ENCODE data around the gene CLCA1. TPM values are rescaled to one million over a fixed set of nuclear protein-coding genes. Genes with fewer than 3 reads are reported as not detected.

CLCA1 gene
- total RNA-seq, 1 experiment from 2014 or later = not detected

DNA sequence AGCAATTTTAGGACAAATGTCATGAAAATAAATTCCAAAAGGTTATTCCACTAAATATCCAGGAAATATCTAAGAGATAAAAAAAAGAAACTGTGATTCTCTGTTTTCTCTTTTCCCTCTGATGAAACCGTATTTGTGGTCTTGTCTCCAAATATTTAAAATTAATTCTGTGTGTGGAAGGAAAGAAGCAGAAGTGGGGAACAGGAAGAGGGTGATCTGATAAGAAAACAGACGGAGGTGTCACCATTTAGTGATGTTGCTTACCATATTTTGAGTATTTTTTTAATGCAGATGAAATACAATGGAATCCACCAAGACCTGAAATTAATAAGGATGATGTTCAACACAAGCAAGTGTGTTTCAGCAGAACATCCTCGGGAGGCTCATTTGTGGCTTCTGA is 29.6 kb downstream of the CLCA1 start:
- Histone ChIP-seq H3K9ac (ENCODE audit: extremely low read depth, insufficient read length, low read length) (no peak overlapping the region), H3K79me1 (ENCODE audit: insufficient read depth, low read depth, low read length, poor library complexity, severe bottlenecking) (no peaks in the 10 kb centered on the region), H2AK5ac (ENCODE audit: insufficient read length, low read length) (no peak overlapping the region), H4K8ac (replicated peaks; ENCODE audit: insufficient read length, low read depth, low read length) (no peak overlapping the region), H3K27ac (ENCODE audit: insufficient read length, low read depth, low read length) (no peak overlapping the region), H2BK120ac (ENCODE audit: low read depth, low read length, poor library complexity, severe bottlenecking) (no peak overlapping the region), H3K4me2 (ENCODE audit: insufficient read depth, insufficient read length, low read length) (no peak overlapping the region), H3K9me3 (ENCODE audit: control insufficient read depth, low read depth, low read length) (no peaks in the 10 kb centered on the region), H3K27me3 (ENCODE audit: insufficient read depth, low read length) (no peaks in the 10 kb centered on the region), H3K4me1 (ENCODE audit: insufficient read depth, low read length) (no peaks in the 10 kb centered on the region; the same call in 1 of the 2 replicates), H3K18ac (ENCODE audit: insufficient read length, low read depth, low read length) (no peak overlapping the region), H3K79me2 (ENCODE audit: insufficient read depth, low read length) (no peaks in the 10 kb centered on the region), H3K4ac (ENCODE audit: low read depth, low read length) (no peak overlapping the region), H2BK12ac (ENCODE audit: insufficient read length, low read depth, low read length) (no peak overlapping the region), H3T11ph (ENCODE audit: low read length) (no peak overlapping the region), H2BK5ac (ENCODE audit: insufficient read length, low read length) (no peak overlapping the region), H4K5ac (ENCODE audit: insufficient read length, low read depth, low read length) (no peak overlapping the region), H2BK20ac (ENCODE audit: low read depth, low read length, poor library complexity, severe bottlenecking) (no peak overlapping the region), H3K23me2 (ENCODE audit: insufficient read length, low read depth, low read length, poor library complexity, severe bottlenecking) (peaks cover 8% of the 10 kb centered on the region), H2BK15ac (ENCODE audit: low read depth, low read length) (no peak overlapping the region), H2AFZ (ENCODE audit: low read length) (no peak overlapping the region), H3K56ac (ENCODE audit: insufficient read length, low read depth, low read length) (no peak overlapping the region), H3K23ac (ENCODE audit: insufficient read length, low read depth, low read length) (no peak overlapping the region), H4K91ac (ENCODE audit: insufficient read length, low read depth, low read length) (no peak overlapping the region), H3K14ac (ENCODE audit: insufficient read depth, low read length) (no peak overlapping the region), H4K20me1 (ENCODE audit: control insufficient read depth, insufficient read depth, insufficient read length) (no peaks in the 10 kb centered on the region)
- Mint-ChIP-seq H3K36me3 (ENCODE audit: insufficient read depth in 1 of 3, low read depth in 3 of 3) (peaks cover 0 to 1% (median 0%) of the 10 kb centered on the region in 3 experiments; a peak in 1 of 7 replicates), H3K27ac (no peak overlapping the region), H3K4me1 (peaks cover 11 to 19% of the 10 kb centered on the region in 2 experiments), H3K9me3 (peaks cover 2 to 3% of the 10 kb centered on the region in 2 experiments; a peak in 2 of 5 replicates), H3K4me3 (no peak overlapping the region), H3K27me3 (ENCODE audit: low read depth) (no peaks in the 10 kb centered on the region)
- WGBS (ENCODE audit: extremely low coverage, insufficient read length, low lambda C conversion rate) = no CpG with 5 or more reads among the region's 3 CpGs
- DNase-seq = no peak
- TF ChIP-seq, protein P1, sequence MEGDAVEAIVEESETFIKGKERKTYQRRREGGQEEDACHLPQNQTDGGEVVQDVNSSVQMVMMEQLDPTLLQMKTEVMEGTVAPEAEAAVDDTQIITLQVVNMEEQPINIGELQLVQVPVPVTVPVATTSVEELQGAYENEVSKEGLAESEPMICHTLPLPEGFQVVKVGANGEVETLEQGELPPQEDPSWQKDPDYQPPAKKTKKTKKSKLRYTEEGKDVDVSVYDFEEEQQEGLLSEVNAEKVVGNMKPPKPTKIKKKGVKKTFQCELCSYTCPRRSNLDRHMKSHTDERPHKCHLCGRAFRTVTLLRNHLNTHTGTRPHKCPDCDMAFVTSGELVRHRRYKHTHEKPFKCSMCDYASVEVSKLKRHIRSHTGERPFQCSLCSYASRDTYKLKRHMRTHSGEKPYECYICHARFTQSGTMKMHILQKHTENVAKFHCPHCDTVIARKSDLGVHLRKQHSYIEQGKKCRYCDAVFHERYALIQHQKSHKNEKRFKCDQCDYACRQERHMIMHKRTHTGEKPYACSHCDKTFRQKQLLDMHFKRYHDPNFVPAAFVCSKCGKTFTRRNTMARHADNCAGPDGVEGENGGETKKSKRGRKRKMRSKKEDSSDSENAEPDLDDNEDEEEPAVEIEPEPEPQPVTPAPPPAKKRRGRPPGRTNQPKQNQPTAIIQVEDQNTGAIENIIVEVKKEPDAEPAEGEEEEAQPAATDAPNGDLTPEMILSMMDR (conservative IDR thresholded peaks at IDR 0.05) = no peak

All from H9 (cell line).